GM18517 (cell line): ENCODE data around the gene CBLIF.
"Not testable (repeated sequence)": the region's sequence is repeated elsewhere in the genome, so short reads cannot be mapped to it uniquely, and the experiment has no call there.

ENCODE experiments used
- ATAC-seq: cut with Tn5 transposase; IDR thresholded peaks from one replicate; pipeline ENCODE4 v1.9.1; 2021; ENCODE audit warnings: mild to moderate bottlenecking, moderate library complexity; ENCODE audit not compliant: unreplicated experiment

The CBLIF gene

DNA sequence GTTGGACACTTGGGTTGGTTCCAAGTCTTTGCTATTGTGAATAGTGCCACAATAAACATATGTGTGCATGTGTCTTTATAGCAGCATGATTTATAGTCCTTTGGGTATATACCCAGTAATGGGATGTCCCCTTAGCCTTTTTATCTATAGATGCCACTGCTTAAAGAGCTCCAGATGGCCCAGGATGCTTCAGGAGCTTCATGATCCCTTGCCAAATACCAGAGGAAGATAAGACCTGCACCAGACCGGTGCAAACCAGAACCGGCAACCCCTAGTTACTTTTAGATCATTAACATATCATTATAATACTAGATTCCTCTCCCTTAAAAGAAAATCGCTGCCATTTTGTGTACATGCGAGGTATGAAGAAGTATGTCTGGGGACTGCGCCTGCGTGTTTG is 3.1 kb upstream of the CBLIF start:
- ATAC-seq = not testable (repeated sequence)

DNA sequence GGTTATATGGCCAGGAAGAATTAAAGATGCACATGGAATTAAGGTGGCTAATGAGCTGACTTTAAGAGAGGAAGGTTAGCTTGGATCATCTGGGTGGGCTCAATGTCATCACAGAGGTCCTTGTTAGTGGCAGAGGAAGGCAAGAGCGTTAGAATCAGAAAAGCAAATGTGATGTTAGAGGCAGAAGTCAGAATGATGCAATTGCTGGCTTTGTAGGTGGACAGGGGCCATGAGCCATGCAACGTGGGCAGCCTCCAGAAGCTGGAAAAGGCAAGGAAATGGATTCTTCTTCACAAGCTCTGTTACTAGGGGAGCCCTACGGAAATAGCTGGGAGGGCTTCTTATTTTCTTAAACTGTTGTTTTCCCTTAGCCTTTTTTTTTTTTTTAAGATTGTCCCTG is 2.3 kb upstream of the CBLIF start:
- ATAC-seq = no peak

DNA sequence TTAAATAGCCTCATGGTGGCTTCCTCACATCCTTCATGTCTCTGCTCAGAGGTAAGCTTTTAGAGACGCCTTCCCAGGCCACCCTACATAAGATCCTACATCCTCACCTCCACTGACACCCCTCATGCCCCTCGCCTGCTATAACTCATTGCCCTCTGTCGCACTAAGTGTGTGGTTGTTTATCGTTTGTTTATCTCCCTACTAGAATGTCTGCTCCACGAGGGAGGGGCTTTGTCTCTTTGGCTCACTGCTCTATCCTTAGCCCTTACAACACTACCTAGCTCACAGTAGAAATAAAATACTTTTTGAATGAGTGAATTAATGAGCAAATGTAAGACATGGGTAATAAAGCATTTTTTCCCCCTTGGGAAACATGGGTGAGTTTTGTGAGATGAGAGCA is 1.3 kb upstream of the CBLIF start:
- no peak for ATAC-seq

DNA sequence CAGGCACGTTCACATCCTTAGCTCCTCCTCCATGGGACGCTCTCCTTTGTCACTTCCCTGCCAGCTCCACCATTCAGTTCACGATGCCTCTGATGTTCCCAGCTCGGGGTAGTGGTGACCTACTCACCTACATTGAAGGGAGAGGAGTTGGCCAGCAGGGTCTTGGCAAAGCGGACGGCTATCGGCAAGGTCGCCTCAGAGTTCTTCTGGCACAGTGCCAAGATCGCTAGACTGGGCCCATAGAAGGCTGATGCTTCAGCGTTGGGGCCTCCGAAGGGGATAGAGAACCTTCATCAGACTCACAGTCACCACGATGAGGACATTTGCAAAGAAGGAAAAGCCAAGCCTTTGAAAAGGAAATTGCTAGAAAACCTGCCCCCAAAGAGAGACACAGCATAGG is 3.0 kb downstream of the CBLIF start:
- ATAC-seq = no peak

DNA sequence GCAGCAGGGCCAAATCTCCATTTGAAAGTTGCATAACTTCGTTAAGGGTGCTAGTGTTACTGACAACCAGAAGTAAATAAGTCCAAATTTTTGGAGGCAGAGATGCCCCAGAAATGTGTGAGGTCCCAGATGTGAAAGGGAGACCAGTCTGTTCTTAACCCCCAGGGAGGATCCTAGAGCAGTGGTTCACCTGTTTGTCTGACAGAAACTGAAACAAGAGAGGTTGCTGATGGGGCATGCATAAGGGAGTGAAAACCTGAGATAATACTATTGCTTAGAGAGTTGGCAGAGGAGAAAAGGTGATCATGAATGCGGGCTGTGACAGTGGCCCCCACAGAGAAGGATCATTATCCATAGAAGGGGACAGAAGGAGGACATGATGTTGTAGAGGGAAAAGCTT is 3.8 kb downstream of the CBLIF start:
- no peak for ATAC-seq

DNA sequence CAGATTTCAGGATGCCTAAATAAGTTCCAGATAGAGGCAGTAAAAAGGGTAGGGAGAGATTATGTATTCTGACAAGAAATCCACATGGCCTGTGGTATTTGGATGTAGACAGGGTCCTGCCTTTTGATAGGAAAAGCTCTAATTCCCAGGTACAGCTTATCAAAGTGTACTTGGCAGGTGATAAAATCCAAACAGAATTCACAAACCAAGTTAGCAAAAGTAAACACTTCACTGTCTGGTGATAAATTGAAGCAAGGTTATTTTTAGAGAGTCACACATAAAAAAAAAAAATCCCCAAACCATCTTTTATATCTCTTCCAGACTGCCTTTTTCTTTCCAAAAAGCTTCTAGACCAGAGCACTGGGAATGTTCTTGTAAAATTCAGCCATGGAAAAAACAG is 5.7 kb downstream of the CBLIF start:
- ATAC-seq = no peak

DNA sequence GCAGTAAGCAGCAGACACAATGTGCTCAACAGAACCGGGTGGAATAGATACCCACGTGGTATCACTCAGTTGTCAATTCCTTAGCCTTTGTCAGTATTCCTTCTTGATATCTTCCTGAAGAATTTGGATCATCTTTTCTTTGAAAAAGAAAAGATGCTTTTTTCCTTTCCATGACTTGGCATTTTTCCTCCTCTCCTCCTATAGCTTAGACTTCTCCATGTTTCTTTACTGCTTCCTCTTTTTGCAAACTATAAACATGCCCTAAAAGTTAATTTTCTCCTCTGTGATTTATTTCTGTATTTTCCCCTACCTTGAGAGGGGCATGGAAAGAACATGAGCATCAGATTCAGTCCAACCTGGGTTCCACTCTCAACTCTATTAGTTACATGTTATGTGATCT is 11.7 kb downstream of the CBLIF start:
- no peak for ATAC-seq

DNA sequence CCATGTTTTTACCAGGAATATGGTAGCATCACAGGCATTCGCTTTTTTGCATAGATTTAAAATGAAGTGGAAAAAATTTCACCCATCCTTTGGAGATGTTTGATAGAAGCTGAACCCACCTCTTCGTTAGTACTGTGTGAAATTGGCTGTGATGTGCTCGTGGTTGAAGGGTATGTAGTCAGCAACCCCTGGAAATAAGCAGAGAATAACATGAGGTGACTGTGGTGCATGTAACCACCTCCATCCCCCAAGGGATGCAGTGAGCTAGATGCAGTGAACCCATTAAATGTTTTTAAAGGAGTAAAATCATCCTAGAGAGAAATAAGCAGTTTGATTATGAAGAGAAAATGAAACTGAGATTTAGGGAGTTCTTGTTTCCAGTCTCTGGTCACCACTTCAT is 15.9 kb downstream of the CBLIF start:
- no peak for ATAC-seq

DNA sequence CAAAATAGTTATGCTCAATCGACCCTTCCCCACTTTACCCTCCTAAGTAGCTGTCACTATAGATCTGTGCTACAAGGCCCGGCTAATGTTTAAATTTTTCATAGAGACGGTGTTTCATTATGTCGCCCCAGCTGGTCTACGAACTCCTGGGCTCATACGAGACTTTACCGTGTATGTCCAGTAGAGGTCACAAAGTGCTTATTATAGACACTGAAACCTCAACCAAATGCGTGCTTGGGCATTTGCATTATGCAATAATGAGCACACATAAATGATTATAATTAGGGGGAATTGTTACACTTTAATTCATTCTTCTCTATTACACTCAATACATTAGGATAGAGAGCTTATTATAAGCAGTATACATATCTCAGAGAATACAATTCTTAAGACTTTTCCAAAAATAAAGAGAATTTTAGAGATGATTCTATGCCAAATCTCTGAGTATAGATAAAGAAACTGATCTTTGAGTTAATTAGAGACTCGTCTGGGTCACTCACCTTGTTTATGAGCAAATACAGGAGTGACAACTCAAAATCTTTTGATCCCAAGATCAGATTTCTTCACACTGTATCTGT is 22.2 kb downstream of the CBLIF start:
- peak; percentile 83 for ATAC-seq

DNA sequence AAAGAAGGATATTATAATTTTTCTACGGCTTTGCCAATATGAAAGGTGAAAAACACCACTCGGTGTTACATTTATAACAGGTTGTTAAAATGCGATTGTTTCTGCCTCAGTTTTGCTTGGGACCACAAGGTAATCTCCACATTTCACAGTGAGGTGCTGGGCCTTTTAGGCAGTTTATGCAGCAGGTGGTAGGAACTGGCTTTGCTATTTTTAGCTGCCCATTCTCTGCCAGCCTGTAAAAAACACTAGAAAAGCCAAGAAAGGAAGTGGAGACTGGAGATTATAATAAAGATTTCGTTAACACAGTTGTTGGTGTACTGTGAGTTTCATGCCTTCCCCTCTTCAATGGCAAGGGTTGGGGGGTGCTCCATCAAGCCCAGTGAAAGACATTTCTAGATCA is 26.7 kb downstream of the CBLIF start:
- no peak for ATAC-seq

DNA sequence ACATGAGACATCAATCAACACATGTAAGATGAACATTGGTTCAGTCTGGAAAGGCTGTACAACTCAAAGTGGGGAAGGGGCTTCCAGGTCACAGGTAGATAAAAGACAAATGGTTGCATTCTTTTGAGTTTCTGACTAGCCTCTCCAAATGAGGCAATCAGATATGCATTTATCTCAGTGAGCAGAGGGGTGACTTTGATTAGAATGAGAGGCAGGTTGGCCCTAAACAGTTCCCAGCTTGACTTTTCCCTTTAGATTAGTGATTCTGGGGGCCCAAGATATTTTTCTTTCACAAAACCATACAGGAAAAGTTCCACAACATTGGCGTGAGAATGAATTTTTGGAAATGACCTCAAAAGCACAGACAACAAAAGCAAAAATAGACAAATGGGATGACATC is 28.9 kb downstream of the CBLIF start:
- not testable (repeated sequence) for ATAC-seq

DNA sequence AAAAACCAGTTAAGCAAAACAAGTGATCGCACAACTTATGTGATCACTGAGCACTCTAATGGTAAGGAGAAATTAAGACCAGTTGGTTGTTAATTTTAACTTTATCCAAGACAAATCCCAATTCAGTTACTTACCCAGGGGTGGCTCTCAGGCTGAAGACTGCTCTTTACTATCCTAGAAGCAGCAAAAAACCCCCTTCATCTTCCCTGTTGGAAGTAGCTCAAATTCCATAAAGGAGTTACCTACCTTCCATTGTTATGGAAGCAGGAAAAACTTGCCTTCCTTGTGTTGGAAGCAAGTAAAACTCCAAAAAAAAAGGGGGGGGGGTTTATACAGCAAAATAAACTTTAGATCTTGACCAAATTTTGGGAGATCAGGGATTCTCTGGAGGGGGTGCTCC is 29.5 kb downstream of the CBLIF start:
- no peak for ATAC-seq

DNA sequence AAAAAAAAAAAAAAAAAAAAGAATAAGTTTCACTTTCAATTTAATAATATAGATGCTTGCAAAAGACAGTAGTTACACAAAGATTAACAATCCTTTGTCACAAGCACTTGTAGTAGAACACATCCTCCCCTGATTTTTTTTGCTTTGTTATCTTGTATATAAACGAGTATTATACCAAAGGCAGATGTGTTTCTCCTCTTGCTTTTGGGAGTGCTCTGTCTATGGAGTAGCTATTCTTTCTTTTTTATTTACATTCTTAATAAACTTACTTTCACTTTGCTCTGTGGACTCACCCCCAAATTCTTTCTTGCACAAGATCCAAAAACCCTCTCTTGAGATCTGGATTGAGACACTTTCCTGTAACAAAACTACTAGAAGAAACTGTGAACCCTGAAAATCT is 31.3 kb downstream of the CBLIF start:
- no peak for ATAC-seq

DNA sequence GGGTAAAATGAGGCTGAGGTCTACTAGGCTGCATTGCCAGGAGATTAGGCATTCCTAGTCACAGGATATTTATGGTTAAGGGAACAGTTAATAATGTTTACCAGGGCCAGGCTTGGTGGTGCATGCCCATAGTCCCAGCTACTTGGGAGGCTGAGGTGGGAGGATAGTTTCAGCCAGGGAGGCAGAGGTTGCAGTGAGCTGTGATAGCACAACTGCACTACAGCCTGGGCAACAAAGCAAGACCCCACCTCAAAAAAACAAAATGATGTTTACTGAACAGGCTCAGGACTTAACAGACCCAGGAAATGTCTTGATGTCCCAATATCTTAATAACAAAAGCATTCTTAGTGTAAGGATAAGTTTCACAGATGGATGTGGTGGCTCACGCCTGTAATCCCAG is 31.9 kb downstream of the CBLIF start:
- ATAC-seq = no peak

DNA sequence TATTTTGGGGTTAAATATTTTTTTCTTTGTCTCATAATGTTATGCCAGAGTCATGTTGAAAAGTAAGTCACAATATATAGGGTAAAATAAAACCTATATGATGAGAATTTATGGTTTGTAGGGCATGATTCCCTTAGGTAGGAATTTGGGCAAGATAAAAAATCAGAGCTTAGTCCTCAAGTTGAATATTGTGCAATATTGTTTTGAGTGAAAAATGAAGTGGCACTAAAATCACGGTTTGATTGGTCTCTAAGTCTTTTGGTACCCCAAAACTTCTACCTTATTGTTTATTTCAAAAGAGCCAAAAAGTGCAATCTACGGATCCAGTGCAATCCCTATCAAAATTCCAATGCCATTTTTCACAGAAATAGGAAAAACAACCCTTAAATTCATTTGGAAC is 33.1 kb downstream of the CBLIF start:
- no peak for ATAC-seq

DNA sequence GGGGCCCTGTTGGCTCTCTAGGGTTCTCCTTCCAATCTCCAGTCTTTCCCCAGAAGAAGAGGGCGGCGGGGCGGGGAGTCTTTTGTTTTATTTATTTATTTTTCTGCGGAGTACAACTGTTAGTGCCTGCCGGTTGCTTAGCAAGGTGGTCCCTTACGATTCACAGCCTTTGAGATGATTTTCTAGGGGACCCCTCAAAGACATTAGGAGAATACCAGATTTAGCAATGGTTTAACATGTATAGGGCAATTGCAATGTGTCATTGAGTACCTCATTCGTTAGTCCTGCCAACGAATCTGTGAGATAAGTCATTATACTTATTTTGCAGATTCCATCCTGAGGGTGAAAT is 34.4 kb downstream of the CBLIF start:
- peak; percentile 9 for ATAC-seq

DNA sequence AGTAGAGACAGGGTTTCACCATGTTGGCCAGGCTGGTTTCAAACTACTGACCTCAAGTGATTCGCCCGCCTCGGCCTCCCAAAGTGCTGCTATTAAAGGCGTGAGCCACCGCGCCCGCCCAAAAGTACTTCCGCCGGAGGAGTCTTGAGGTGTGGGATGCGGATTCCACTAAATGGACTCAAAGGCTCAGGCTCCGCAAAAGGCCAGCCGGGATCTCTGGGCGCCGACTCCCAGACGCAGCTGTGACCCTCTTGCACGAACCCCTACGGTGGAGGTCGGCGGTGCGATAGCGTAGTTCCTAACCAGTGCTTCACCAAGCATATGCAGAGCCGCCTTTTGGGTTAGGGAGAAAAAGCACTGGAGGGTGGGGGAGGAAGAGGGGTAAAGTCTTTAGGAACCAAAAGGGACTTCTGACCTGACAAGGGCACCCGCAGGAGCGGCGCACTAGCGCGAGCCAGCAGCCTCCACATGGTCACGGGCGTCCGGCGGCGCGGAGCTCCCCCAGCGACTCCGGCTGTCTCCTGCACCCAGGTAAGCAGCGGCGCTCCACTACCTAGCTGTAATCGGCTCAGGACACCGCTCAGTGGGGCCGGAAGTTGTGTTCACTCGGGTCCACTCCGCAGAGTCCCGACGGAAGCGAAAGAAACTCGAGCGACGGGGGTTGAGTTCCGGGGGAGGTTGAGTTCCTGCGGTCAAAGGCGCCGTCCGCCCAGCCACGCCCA is 34.9 kb downstream of the CBLIF start, which contains the start of gene MRPL16:
Gene MRPL16, minus strand, starts transcription at position 590 of the 722 bp plus-strand sequence. Its CDS starts 120 bp downstream, at position 470.
- peak; percentile 92 for ATAC-seq

DNA sequence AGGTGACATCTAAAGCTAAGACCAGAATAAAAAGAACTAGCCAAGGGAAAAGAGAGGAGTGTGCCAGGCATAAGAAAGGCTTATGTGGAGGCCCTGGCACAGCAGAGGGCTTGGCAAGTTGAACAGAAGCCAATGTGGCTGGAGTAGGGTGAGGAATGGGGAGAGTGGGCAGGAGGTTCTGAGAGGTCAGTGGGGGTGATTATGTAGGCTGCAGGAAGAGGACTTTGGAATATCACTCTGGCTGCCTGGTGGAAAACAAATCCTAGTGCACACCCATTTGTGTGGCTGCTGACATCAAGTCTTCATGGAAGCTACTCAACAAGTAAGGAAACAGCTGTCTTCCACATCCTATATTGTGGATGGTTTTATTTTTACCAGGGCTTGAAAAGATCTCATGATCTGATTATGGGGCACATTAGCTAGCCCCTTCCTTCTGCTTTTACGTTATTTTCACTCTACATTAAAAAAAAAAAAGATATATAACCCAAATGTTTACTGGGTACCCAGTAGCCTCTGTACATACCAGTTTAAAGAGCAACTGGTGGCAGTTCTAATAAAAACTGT is 38.2 kb downstream of the CBLIF start:
- no peak for ATAC-seq

DNA sequence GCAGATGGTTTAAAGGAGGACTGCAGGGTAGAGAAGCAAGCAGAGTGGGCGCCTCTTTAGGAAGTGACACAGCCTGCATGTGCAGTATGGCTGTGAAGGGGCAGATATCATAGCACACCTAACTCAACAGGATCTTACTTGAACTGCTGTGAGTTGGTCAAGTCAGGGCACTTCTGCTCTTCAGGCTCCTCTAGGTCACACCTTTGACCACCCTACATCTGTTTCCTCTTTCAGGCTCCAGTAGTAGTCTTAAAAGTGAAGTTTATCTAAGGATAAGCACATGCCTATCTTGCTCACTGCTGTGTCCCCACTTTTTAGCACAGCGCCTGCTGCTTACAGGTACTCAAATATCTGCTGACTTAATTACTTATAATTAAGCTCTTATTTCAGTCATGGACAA is 41.2 kb downstream of the CBLIF start:
- no peak for ATAC-seq

DNA sequence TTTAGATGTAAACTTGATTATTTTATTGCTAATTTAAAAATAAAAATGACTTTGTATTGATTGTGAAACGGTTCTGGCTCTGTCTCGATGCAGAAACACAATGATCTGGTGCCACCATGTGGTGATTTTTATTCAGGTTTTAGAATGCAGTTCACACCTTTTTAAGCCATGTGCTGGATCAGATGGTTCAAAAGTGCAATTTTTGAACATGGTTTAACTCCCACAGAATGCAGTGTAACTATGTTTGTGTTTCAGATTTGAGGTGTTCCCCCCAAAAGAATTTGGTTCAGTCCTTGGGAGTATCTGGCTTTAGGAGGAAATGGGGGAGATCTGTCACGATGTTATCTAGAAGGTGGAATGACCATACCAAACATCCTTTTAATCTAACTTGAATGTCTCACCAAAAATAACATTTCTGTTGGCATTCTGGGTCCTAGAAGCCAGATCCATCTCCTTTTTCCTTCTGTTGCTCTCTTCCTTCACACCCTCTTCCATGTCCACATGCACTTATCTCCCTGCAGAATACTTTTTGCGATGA is 42.6 kb downstream of the CBLIF start:
- peak; percentile 57 for ATAC-seq

DNA sequence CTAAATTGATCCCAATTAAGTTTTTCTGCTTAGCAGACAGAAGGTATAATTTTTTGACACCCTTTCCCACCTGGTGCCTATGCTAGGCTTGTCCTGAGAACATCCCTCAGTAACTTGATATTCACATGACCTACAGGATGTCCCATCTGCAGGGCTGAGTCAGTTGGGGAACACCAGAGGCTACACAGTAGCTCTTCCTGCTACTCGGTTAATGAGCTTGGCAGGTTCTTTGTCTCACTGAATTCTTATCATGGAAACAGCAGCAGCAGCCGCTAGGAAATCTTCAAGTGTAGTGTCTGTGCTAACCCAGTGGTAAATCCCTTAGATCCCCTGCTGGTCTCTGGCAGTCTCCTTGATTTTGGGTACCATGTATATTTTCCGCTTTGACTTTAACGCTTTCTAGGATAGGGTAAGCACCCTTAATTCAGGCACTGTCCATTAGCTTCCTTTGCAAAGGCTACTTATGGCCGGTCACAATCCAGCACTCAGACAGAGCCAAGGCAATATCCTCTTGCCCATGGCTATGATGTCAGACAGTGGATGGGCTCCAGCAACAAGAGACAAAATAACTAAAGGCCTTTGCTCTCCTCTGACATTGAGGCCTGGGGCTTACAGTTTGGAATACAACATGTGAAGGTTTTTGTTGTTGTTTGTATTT is 43.2 kb downstream of the CBLIF start:
- ATAC-seq = no peak

DNA sequence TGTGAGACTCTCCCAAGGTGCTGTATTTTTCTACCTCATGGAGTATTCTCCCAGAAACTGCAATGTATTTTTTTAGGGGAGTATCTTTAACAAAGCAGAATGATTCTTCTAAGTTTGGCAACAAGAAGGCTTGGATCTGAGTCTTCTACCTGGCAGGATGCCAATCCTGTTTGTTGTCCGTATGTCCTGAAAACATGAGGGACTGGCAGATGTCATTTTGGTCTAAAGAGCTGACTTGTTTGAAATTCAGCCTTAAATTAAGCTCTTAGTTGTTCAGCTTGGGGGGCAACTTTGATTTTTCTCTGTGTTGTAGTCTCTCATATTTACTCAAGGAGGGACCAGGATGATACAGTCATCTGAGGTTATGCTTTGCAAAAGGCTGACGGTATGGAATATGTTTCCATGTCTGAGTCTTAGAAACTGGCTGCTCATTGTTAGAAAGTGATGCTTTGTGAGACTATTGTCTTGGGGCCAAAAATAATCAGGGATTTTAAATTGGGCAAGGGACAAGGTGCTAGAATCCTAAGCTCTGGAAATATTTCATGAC is 44.1 kb downstream of the CBLIF start:
- ATAC-seq = no peak
